HCT116 (cell line): ENCODE data around the gene OR13G1.

Experiments used
- CTCF ChIP-seq, 3 experiments: fragments of 200-600 bp in 1 of 3; sonication (generic) in 1 of 3; IDR thresholded peaks in 2 of 3; conservative IDR thresholded peaks in 1 of 3; 2 replicates each; pipeline ENCODE4 v1.5.1; 2012 to 2017; ENCODE audit warnings: low read depth in 2 of 3, low read length in 2 of 3, antibody characterized with exemption in 1 of 3, borderline replicate concordance in 1 of 3, control low read depth in 1 of 3, mild to moderate bottlenecking in 1 of 3, mixed read lengths in 1 of 3, mixed run types in 1 of 3, moderate library complexity in 1 of 3; ENCODE audit not compliant: insufficient read depth in 1 of 3
- EZH2 ChIP-seq: fragments of 200-600 bp; sonication (generic); IDR thresholded peaks from 2 replicates; pipeline ENCODE4 v1.6.1; 2017; ENCODE audit warnings: antibody characterized with exemption, mixed run types
- EZH2phosphoT487 ChIP-seq: fragments of 200-600 bp; IDR thresholded peaks from 2 replicates; pipeline ENCODE4 v1.6.1; 2018; ENCODE audit warnings: antibody characterized with exemption, borderline replicate concordance
- POLR2A ChIP-seq: IDR thresholded peaks from 2 replicates; pipeline ENCODE4 v1.7.0; 2011; ENCODE audit warnings: borderline replicate concordance; ENCODE audit not compliant: insufficient read depth, insufficient read length; ENCODE audit errors: extremely low read depth
- RAD21 ChIP-seq: IDR thresholded peaks from 2 replicates; pipeline ENCODE4 v1.6.1; 2012; ENCODE audit warnings: low read depth, mild to moderate bottlenecking
- SIN3A ChIP-seq: IDR thresholded peaks from 2 replicates; pipeline ENCODE4 v1.6.1; 2012; ENCODE audit warnings: low read depth
- TF ChIP-seq, protein P1 (sequence below): IDR thresholded peaks from 2 replicates; pipeline ENCODE4 v1.6.1; 2012
- TF ChIP-seq, protein P2 (sequence below): IDR thresholded peaks from 2 replicates; pipeline ENCODE4 v1.6.1; 2012; ENCODE audit warnings: low read depth

DNA sequence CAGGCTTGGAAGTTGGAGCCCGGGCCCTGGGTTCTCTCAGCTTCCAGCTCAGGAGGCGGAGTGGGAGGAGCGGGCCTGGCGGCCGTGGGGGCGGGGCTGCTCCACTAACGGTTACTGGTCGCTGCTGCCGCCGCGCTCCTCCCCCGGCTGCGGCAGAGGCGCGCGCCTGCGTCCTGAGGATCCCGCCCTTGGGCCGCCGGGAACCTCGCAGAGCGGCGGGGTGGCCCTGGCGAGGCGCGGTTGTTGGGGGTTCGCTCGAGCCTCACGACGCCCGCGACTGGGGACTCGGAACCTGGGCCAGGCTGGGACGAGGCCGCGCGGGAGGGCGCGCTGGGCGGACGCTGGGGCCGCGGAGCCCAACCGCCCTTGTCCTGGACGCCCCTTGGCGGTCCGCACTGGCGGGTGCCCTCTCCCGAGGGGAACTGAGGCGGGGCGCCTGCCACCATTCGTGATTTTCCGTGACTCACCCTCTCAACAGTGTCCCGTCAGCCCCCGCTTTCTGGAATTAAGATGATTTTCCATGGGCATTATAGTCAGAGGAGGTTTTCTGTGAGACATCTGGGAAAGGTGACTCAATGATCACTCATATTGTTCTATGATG, 40.1 kb downstream of the OR13G1 start:
- no peak for TF ChIP-seq CTCF (IDR thresholded peaks at IDR 0.05 in 2 of 3, conservative IDR thresholded peaks at IDR 0.05 in 1 of 3; ENCODE audit: borderline replicate concordance in 1 of 3, insufficient read depth in 1 of 3, low read depth in 2 of 3, low read length in 2 of 3)
- TF ChIP-seq, protein P1, sequence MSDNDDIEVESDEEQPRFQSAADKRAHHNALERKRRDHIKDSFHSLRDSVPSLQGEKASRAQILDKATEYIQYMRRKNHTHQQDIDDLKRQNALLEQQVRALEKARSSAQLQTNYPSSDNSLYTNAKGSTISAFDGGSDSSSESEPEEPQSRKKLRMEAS: no peak
- TF ChIP-seq EZH2: no peak
- TF ChIP-seq RAD21: no peak
- TF ChIP-seq POLR2A: no peak
- no peak for TF ChIP-seq EZH2phosphoT487
- TF ChIP-seq, protein P2, sequence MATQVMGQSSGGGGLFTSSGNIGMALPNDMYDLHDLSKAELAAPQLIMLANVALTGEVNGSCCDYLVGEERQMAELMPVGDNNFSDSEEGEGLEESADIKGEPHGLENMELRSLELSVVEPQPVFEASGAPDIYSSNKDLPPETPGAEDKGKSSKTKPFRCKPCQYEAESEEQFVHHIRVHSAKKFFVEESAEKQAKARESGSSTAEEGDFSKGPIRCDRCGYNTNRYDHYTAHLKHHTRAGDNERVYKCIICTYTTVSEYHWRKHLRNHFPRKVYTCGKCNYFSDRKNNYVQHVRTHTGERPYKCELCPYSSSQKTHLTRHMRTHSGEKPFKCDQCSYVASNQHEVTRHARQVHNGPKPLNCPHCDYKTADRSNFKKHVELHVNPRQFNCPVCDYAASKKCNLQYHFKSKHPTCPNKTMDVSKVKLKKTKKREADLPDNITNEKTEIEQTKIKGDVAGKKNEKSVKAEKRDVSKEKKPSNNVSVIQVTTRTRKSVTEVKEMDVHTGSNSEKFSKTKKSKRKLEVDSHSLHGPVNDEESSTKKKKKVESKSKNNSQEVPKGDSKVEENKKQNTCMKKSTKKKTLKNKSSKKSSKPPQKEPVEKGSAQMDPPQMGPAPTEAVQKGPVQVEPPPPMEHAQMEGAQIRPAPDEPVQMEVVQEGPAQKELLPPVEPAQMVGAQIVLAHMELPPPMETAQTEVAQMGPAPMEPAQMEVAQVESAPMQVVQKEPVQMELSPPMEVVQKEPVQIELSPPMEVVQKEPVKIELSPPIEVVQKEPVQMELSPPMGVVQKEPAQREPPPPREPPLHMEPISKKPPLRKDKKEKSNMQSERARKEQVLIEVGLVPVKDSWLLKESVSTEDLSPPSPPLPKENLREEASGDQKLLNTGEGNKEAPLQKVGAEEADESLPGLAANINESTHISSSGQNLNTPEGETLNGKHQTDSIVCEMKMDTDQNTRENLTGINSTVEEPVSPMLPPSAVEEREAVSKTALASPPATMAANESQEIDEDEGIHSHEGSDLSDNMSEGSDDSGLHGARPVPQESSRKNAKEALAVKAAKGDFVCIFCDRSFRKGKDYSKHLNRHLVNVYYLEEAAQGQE: no peak
- TF ChIP-seq SIN3A: no peak
